ENCODE measurements around the gene ATRN. TPM values are rescaled to one million over a fixed set of nuclear protein-coding genes. Genes with fewer than 3 reads are reported as not detected.

ATRN gene
- polyA plus RNA-seq, 1 donor from 2014 or later, result 27.5 TPM

DNA sequence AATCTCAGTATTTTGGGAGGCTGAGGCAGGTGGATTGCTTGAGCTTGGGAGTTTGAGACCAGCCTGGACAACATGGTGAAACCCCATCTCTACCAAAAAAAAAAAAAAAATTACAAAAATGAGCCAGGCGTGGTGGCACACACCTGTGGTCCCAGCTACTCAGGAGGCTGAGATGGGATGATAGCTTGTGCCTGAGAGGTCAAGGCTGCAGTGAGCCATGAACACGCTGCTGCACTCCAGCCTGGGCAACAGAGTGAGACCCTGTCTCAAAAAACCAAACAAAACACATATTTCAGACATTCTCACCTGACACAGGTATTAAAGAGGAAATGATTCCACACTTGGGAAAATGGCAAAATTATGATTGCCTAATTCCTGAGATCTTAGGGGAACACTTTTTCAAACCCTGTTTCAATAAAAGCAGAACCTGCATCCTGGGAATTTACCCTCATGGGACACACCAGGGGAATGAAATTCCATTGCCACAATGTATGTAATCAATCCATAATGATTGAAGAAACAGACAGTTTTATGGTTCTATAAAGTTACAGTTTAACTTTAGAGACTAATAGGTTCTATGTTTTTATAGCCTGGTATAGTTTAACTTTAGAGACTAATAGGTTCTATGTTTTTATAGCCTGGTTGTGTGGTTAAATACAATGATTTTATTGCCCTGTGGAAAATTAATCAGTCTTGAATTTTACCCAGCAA, 33.8 kb upstream of the ATRN start:
- H3K27me3 ChIP-seq (ENCODE audit: insufficient read depth, low read depth, low read length), result no peaks in the 10 kb centered on the region
- H3K9me3 ChIP-seq (ENCODE audit: low read length), result no peaks in the 10 kb centered on the region

DNA sequence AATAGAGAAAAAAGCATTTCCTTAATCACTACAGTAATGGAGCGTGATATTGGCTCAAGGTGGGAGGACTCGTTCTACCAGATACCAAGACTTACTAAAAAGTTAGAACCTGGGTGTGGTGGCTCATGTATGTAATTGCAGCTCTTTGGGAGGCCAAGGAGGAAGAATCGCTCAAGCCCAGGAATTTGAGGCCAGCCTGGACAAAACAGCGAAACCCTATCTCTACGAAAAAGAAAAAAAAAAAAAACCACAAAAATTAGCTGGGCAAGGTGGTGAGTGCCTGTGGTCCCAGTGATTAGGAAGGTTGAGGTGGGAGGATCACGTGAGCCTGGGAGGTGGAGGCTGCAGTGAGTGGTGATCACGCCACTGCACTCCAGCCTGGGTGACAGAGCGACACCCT, 24.0 kb upstream of the ATRN start:
- Histone ChIP-seq H3K27ac (ENCODE audit: low read length) (no peak overlapping the region), H3K4me2 (ENCODE audit: low read length) (no peak overlapping the region), H3K79me2 (replicated peaks; ENCODE audit: insufficient read depth, low read length) (no peaks in the 10 kb centered on the region), H3K9ac (ENCODE audit: low read length) (no peak overlapping the region), H3K4me3 (ENCODE audit: low read length) (no peak overlapping the region), H4K20me1 (ENCODE audit: insufficient read depth) (no peaks in the 10 kb centered on the region), H3K9me3 (ENCODE audit: low read length) (no peaks in the 10 kb centered on the region), H3K9me2 (ENCODE audit: insufficient read depth, low read length) (no peaks in the 10 kb centered on the region), H3K27me3 (ENCODE audit: insufficient read depth, low read depth, low read length) (no peaks in the 10 kb centered on the region), H3F3A (ENCODE audit: insufficient read depth, low read length, poor library complexity, severe bottlenecking) (no peaks in the 10 kb centered on the region), H2AFZ (ENCODE audit: low read depth, low read length) (no peak overlapping the region), H3K36me3 (ENCODE audit: insufficient read depth, low read length) (no peaks in the 10 kb centered on the region)
- TF ChIP-seq EP300 (conservative IDR thresholded peaks at IDR 0.05; ENCODE audit: poor library complexity, severe bottlenecking) (no peak), TAF1 (IDR thresholded peaks at IDR 0.05; ENCODE audit: low read depth) (no peak), POLR2AphosphoS5 (IDR thresholded peaks at IDR 0.05) (no peak), EZH2 (IDR thresholded peaks at IDR 0.05; ENCODE audit: borderline replicate concordance, insufficient read depth, low read length, poor library complexity, severe bottlenecking) (no peak), RAD21 (conservative IDR thresholded peaks at IDR 0.05) (no peak), MXI1 (conservative IDR thresholded peaks at IDR 0.05; ENCODE audit: poor library complexity, severe bottlenecking) (no peak), SMC3 (conservative IDR thresholded peaks at IDR 0.05; ENCODE audit: poor library complexity) (no peak)
- TF ChIP-seq, protein P1, sequence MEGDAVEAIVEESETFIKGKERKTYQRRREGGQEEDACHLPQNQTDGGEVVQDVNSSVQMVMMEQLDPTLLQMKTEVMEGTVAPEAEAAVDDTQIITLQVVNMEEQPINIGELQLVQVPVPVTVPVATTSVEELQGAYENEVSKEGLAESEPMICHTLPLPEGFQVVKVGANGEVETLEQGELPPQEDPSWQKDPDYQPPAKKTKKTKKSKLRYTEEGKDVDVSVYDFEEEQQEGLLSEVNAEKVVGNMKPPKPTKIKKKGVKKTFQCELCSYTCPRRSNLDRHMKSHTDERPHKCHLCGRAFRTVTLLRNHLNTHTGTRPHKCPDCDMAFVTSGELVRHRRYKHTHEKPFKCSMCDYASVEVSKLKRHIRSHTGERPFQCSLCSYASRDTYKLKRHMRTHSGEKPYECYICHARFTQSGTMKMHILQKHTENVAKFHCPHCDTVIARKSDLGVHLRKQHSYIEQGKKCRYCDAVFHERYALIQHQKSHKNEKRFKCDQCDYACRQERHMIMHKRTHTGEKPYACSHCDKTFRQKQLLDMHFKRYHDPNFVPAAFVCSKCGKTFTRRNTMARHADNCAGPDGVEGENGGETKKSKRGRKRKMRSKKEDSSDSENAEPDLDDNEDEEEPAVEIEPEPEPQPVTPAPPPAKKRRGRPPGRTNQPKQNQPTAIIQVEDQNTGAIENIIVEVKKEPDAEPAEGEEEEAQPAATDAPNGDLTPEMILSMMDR (IDR thresholded peaks at IDR 0.05; ENCODE audit: poor library complexity, severe bottlenecking), result no peak
- TF ChIP-seq, protein P2, sequence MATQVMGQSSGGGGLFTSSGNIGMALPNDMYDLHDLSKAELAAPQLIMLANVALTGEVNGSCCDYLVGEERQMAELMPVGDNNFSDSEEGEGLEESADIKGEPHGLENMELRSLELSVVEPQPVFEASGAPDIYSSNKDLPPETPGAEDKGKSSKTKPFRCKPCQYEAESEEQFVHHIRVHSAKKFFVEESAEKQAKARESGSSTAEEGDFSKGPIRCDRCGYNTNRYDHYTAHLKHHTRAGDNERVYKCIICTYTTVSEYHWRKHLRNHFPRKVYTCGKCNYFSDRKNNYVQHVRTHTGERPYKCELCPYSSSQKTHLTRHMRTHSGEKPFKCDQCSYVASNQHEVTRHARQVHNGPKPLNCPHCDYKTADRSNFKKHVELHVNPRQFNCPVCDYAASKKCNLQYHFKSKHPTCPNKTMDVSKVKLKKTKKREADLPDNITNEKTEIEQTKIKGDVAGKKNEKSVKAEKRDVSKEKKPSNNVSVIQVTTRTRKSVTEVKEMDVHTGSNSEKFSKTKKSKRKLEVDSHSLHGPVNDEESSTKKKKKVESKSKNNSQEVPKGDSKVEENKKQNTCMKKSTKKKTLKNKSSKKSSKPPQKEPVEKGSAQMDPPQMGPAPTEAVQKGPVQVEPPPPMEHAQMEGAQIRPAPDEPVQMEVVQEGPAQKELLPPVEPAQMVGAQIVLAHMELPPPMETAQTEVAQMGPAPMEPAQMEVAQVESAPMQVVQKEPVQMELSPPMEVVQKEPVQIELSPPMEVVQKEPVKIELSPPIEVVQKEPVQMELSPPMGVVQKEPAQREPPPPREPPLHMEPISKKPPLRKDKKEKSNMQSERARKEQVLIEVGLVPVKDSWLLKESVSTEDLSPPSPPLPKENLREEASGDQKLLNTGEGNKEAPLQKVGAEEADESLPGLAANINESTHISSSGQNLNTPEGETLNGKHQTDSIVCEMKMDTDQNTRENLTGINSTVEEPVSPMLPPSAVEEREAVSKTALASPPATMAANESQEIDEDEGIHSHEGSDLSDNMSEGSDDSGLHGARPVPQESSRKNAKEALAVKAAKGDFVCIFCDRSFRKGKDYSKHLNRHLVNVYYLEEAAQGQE (IDR thresholded peaks at IDR 0.05; ENCODE audit: borderline replicate concordance), result no peak

More for the DNA sequence above, 33.8 kb upstream of the ATRN start:
- no peaks in the 10 kb centered on the region for H3K9me2 ChIP-seq (ENCODE audit: insufficient read depth, low read length)
- H3K4me2 ChIP-seq (ENCODE audit: low read length), result no peak overlapping the region
- H3K36me3 ChIP-seq (ENCODE audit: insufficient read depth, low read length), result no peaks in the 10 kb centered on the region
- H3F3A ChIP-seq (ENCODE audit: insufficient read depth, low read length, poor library complexity, severe bottlenecking), result no peaks in the 10 kb centered on the region
- TF ChIP-seq EZH2 (IDR thresholded peaks at IDR 0.05; ENCODE audit: borderline replicate concordance, insufficient read depth, low read length, poor library complexity, severe bottlenecking) (no peak), TAF1 (IDR thresholded peaks at IDR 0.05; ENCODE audit: low read depth) (no peak), POLR2AphosphoS5 (IDR thresholded peaks at IDR 0.05) (no peak), RAD21 (conservative IDR thresholded peaks at IDR 0.05) (no peak), EP300 (conservative IDR thresholded peaks at IDR 0.05; ENCODE audit: poor library complexity, severe bottlenecking) (no peak), MXI1 (conservative IDR thresholded peaks at IDR 0.05; ENCODE audit: poor library complexity, severe bottlenecking) (no peak), SMC3 (conservative IDR thresholded peaks at IDR 0.05; ENCODE audit: poor library complexity) (no peak)
- TF ChIP-seq, protein P1 (IDR thresholded peaks at IDR 0.05; ENCODE audit: poor library complexity, severe bottlenecking), result no peak
- TF ChIP-seq, protein P2 (IDR thresholded peaks at IDR 0.05; ENCODE audit: borderline replicate concordance), result no peak
- no peak overlapping the region for H3K4me3 ChIP-seq (ENCODE audit: low read length)
- H4K20me1 ChIP-seq (ENCODE audit: insufficient read depth), result no peaks in the 10 kb centered on the region
- H3K79me2 ChIP-seq (replicated peaks; ENCODE audit: insufficient read depth, low read length), result no peaks in the 10 kb centered on the region
- no peak overlapping the region for H2AFZ ChIP-seq (ENCODE audit: low read depth, low read length)
- no peak overlapping the region for H3K27ac ChIP-seq (ENCODE audit: low read length)
- no peak overlapping the region for H3K9ac ChIP-seq (ENCODE audit: low read length)
